ENCODE results near the gene CD14.
"Not testable (repeated sequence)": the region's sequence is repeated elsewhere in the genome, so short reads cannot be mapped to it uniquely, and the experiment has no call there.

The CD14 gene

GRCh38 chr5:140593070-140593469 is 39.9 kb downstream of the CD14 start:
- not testable (repeated sequence) for DNase-seq

- DNase-seq = peak; percentile 54
Measured at GRCh38 chr5:140591747-140592372, 41.1 kb downstream of the CD14 start.

GRCh38 chr5:140590861-140591260 is 42.1 kb downstream of the CD14 start:
- DNase-seq = no peak

GRCh38 chr5:140588311-140589070 is 44.5 kb downstream of the CD14 start:
- DNase-seq = peak; percentile 29

GRCh38 chr5:140587495-140587894 is 45.5 kb downstream of the CD14 start:
- no peak for DNase-seq
